Nephron (organoid): ENCODE results near the gene SEMA4F.

Experiments used
- H3K27ac Mint-ChIP-seq, 3 experiments: 2 replicates each; pipeline ENCODE4 v1.8.0; 2020; ENCODE audit warnings: mixed read lengths in 3 of 3, mild to moderate bottlenecking in 2 of 3, moderate library complexity in 1 of 3
- H3K27me3 Mint-ChIP-seq: 2 replicates; pipeline ENCODE4 v1.8.0; 2021; ENCODE audit warnings: low read depth, mild to moderate bottlenecking, moderate library complexity, mixed read lengths
- H3K36me3 Mint-ChIP-seq: 2 replicates; pipeline ENCODE4 v1.8.0; 2020; ENCODE audit warnings: low read depth, mixed read lengths
- H3K4me1 Mint-ChIP-seq: 2 replicates; pipeline ENCODE4 v1.8.0; 2020; ENCODE audit warnings: mixed read lengths
- H3K4me3 Mint-ChIP-seq, 3 experiments: 2 replicates each; pipeline ENCODE4 v1.8.0; 2020; ENCODE audit warnings: mild to moderate bottlenecking in 3 of 3, mixed read lengths in 3 of 3, moderate library complexity in 2 of 3
- H3K9me3 Mint-ChIP-seq: 2 replicates; pipeline ENCODE4 v1.8.0; 2020; ENCODE audit warnings: mixed read lengths
- CTCF ChIP-seq, 3 experiments: fragments of 200-600 bp; sonication (generic); IDR thresholded peaks; one replicate each; pipeline ENCODE4 v1.5.0; 2021; ENCODE audit warnings: antibody characterized with exemption in 3 of 3; ENCODE audit not compliant: unreplicated experiment in 3 of 3

The SEMA4F gene

GRCh38 chr2:74673826-74674528, 19.9 kb downstream of the SEMA4F start:
- no peaks in the 10 kb centered on the region for H3K4me1 Mint-ChIP-seq
- H3K4me3 Mint-ChIP-seq, result no peak overlapping the region
- H3K9me3 Mint-ChIP-seq, result no peaks in the 10 kb centered on the region
- H3K27ac Mint-ChIP-seq, result no peak overlapping the region
- TF ChIP-seq CTCF (IDR thresholded peaks at IDR 0.05; ENCODE audit: unreplicated experiment in 3 of 3), result no peak
- H3K36me3 Mint-ChIP-seq, result peaks cover 37% of the 10 kb centered on the region
- H3K27me3 Mint-ChIP-seq, result no peaks in the 10 kb centered on the region

GRCh38 chr2:74675090-74675489, 21.0 kb downstream of the SEMA4F start:
- H3K4me3 Mint-ChIP-seq, result no peak overlapping the region
- TF ChIP-seq CTCF (IDR thresholded peaks at IDR 0.05; ENCODE audit: unreplicated experiment in 3 of 3), result no peak
- H3K27ac Mint-ChIP-seq, result no peak overlapping the region
- no peaks in the 10 kb centered on the region for H3K9me3 Mint-ChIP-seq
- peaks cover 40% of the 10 kb centered on the region for H3K36me3 Mint-ChIP-seq
- no peaks in the 10 kb centered on the region for H3K27me3 Mint-ChIP-seq
- H3K4me1 Mint-ChIP-seq, result no peaks in the 10 kb centered on the region

- Mint-ChIP-seq H3K27me3 (no peaks in the 10 kb centered on the region), H3K36me3 (peaks cover 48% of the 10 kb centered on the region), H3K9me3 (no peaks in the 10 kb centered on the region), H3K4me3 (no peak overlapping the region), H3K4me1 (no peaks in the 10 kb centered on the region), H3K27ac (no peak overlapping the region)
- TF ChIP-seq CTCF (IDR thresholded peaks at IDR 0.05; ENCODE audit: unreplicated experiment in 3 of 3), result no peak
Measured at GRCh38 chr2:74676331-74676730, 22.3 kb downstream of the SEMA4F start.

- TF ChIP-seq CTCF (IDR thresholded peaks at IDR 0.05; ENCODE audit: unreplicated experiment in 3 of 3), result no peak
- no peaks in the 10 kb centered on the region for H3K9me3 Mint-ChIP-seq
- H3K4me1 Mint-ChIP-seq, result no peaks in the 10 kb centered on the region
- peaks cover 42% of the 10 kb centered on the region for H3K36me3 Mint-ChIP-seq
- no peaks in the 10 kb centered on the region for H3K27me3 Mint-ChIP-seq
- H3K27ac Mint-ChIP-seq, result no peak overlapping the region
- H3K4me3 Mint-ChIP-seq, result no peak overlapping the region
Measured at GRCh38 chr2:74679615-74680014, 25.6 kb downstream of the SEMA4F start.

- no peaks in the 10 kb centered on the region for H3K4me1 Mint-ChIP-seq
- H3K9me3 Mint-ChIP-seq, result no peaks in the 10 kb centered on the region
- H3K4me3 Mint-ChIP-seq, result no peak overlapping the region
- H3K36me3 Mint-ChIP-seq, result peaks cover 19% of the 10 kb centered on the region
- no peaks in the 10 kb centered on the region for H3K27me3 Mint-ChIP-seq
- no peak for TF ChIP-seq CTCF (IDR thresholded peaks at IDR 0.05; ENCODE audit: unreplicated experiment in 3 of 3)
- H3K27ac Mint-ChIP-seq, result no peak overlapping the region
Measured at GRCh38 chr2:74682501-74682900, 28.5 kb downstream of the SEMA4F start.

- Mint-ChIP-seq H3K9me3 (no peaks in the 10 kb centered on the region), H3K36me3 (peaks cover 7% of the 10 kb centered on the region), H3K27me3 (peaks cover 8% of the 10 kb centered on the region), H3K4me1 (no peaks in the 10 kb centered on the region), H3K4me3 (no peak overlapping the region), H3K27ac (no peak overlapping the region)
- no peak for TF ChIP-seq CTCF (IDR thresholded peaks at IDR 0.05; ENCODE audit: unreplicated experiment in 3 of 3)
Measured at GRCh38 chr2:74685408-74685807, 31.4 kb downstream of the SEMA4F start.
